Measurements from ENCODE around the gene PCDHGB5. TPM values are rescaled to one million over a fixed set of nuclear protein-coding genes. Genes with fewer than 3 reads are reported as not detected.
"Not testable (repeated sequence)": the region's sequence is repeated elsewhere in the genome, so short reads cannot be mapped to it uniquely, and the experiment has no call there.

The PCDHGB5 gene
- total RNA-seq, 2 experiments from 2014 or later = 0.11 TPM; not detected in 1

DNA sequence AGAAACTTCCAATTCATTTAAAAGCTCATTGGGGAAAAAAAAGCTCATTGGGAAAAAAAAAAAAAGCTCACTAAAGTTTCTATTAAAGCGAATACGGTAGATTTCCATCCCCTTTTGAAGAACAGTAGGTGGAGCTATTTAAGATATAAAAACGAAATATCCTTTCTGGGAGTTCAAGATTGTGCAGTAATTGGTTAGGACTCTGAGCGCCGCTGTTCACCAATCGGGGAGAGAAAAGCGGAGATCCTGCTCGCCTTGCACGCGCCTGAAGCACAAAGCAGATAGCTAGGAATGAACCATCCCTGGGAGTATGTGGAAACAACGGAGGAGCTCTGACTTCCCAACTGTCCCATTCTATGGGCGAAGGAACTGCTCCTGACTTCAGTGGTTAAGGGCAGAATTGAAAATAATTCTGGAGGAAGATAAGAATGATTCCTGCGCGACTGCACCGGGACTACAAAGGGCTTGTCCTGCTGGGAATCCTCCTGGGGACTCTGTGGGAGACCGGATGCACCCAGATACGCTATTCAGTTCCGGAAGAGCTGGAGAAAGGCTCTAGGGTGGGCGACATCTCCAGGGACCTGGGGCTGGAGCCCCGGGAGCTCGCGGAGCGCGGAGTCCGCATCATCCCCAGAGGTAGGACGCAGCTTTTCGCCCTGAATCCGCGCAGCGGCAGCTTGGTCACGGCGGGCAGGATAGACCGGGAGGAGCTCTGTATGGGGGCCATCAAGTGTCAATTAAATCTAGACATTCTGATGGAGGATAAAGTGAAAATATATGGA, 32.8 kb downstream of the PCDHGB5 start, which contains the start of gene PCDHGA12:
Gene PCDHGA12, plus strand, starts transcription at position 176 of the 782 bp plus-strand sequence. Its CDS starts 253 bp downstream, at position 429.
- Mint-ChIP-seq H3K36me3 (ENCODE audit: low read depth) (peaks cover 21% of the 10 kb centered on the region), H3K4me3 (peak within 1 kb of the TSS; percentile 35), H3K27me3 (peaks cover 58% of the 10 kb centered on the region), H3K9me3 (peaks cover 22% of the 10 kb centered on the region), H3K27ac (no peak within 1 kb of the TSS), H3K4me1 (ENCODE audit: low read depth) (peaks cover 5% of the 10 kb centered on the region)
- CTCF ChIA-PET = interaction anchor here (0.7 to 4.3 kb wide), 40 partner anchors 10 to 253 kb away, joined by 3 to 40 read pairs (median 5); partner anchors contain the start of genes PCDHGA10, PCDHGA11, PCDHGA5 and PCDHGA8
- TF ChIP-seq, protein P1, sequence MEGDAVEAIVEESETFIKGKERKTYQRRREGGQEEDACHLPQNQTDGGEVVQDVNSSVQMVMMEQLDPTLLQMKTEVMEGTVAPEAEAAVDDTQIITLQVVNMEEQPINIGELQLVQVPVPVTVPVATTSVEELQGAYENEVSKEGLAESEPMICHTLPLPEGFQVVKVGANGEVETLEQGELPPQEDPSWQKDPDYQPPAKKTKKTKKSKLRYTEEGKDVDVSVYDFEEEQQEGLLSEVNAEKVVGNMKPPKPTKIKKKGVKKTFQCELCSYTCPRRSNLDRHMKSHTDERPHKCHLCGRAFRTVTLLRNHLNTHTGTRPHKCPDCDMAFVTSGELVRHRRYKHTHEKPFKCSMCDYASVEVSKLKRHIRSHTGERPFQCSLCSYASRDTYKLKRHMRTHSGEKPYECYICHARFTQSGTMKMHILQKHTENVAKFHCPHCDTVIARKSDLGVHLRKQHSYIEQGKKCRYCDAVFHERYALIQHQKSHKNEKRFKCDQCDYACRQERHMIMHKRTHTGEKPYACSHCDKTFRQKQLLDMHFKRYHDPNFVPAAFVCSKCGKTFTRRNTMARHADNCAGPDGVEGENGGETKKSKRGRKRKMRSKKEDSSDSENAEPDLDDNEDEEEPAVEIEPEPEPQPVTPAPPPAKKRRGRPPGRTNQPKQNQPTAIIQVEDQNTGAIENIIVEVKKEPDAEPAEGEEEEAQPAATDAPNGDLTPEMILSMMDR (IDR thresholded peaks at IDR 0.05) = peak; percentile 36
- DNase-seq (peak; percentile 63), ATAC-seq (peak; percentile 83)
- intact Hi-C loops (cut with micrococcal nuclease) = no loop called here
- POLR2A ChIA-PET = no interaction called here

DNA sequence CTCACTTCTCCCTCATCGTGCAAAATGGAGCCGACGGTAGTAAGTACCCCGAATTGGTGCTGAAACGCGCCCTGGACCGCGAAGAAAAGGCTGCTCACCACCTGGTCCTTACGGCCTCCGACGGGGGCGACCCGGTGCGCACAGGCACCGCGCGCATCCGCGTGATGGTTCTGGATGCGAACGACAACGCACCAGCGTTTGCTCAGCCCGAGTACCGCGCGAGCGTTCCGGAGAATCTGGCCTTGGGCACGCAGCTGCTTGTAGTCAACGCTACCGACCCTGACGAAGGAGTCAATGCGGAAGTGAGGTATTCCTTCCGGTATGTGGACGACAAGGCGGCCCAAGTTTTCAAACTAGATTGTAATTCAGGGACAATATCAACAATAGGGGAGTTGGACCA, 33.5 kb downstream of the PCDHGB5 start:
- H3K9me3 Mint-ChIP-seq = peaks cover 22% of the 10 kb centered on the region
- peaks cover 51% of the 10 kb centered on the region for H3K27me3 Mint-ChIP-seq
- POLR2A ChIA-PET = no interaction called here

DNA sequence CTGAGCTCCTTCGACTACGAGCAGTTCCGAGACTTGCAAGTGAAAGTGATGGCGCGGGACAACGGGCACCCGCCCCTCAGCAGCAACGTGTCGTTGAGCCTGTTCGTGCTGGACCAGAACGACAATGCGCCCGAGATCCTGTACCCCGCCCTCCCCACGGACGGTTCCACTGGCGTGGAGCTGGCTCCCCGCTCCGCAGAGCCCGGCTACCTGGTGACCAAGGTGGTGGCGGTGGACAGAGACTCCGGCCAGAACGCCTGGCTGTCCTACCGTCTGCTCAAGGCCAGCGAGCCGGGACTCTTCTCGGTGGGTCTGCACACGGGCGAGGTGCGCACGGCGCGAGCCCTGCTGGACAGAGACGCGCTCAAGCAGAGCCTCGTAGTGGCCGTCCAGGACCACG, 34.6 kb downstream of the PCDHGB5 start:
- CTCF ChIA-PET = interaction anchor here (1.7 to 4.3 kb wide), 7 partner anchors 12 to 132 kb away, joined by 6 to 40 read pairs (median 24); partner anchors contain the start of genes PCDHGA11, PCDHGB7 and PCDHGC4
- H3K4me1 Mint-ChIP-seq (ENCODE audit: low read depth); H3K4me3 Mint-ChIP-seq; DNase-seq; ATAC-seq; H3K27ac Mint-ChIP-seq; intact Hi-C loops (cut with micrococcal nuclease): not testable (repeated sequence)
- POLR2A ChIA-PET = interaction anchor here (0.6 kb wide), 1 partner anchor 593 kb away, joined by 3 read pairs; no protein-coding TSS in a partner anchor
- H3K27me3 Mint-ChIP-seq = peaks cover 41% of the 10 kb centered on the region
- peaks cover 22% of the 10 kb centered on the region for H3K9me3 Mint-ChIP-seq
- H3K36me3 Mint-ChIP-seq (ENCODE audit: low read depth) = peaks cover 21% of the 10 kb centered on the region

More for the DNA sequence above, 33.5 kb downstream of the PCDHGB5 start:
- no peak overlapping the region for H3K27ac Mint-ChIP-seq
- H3K4me3 Mint-ChIP-seq = peak overlapping the region; percentile 35
- peaks cover 5% of the 10 kb centered on the region for H3K4me1 Mint-ChIP-seq (ENCODE audit: low read depth)
- TF ChIP-seq, protein P1 (IDR thresholded peaks at IDR 0.05) = no peak
- CTCF ChIA-PET = interaction anchor here (1.4 to 4.3 kb wide), 18 partner anchors 11 to 135 kb away, joined by 3 to 40 read pairs (median 11); partner anchors contain the start of genes PCDHGA10, PCDHGA11, PCDHGA9 and PCDHGB3
- intact Hi-C loops (cut with micrococcal nuclease) = no loop called here
- ATAC-seq (no peak), DNase-seq (peak; percentile 22)
- H3K36me3 Mint-ChIP-seq (ENCODE audit: low read depth) = peaks cover 21% of the 10 kb centered on the region

DNA sequence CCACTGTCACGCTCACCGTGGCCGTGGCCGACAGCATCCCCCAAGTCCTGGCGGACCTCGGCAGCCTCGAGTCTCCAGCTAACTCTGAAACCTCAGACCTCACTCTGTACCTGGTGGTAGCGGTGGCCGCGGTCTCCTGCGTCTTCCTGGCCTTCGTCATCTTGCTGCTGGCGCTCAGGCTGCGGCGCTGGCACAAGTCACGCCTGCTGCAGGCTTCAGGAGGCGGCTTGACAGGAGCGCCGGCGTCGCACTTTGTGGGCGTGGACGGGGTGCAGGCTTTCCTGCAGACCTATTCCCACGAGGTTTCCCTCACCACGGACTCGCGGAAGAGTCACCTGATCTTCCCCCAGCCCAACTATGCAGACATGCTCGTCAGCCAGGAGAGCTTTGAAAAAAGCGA, 35.0 kb downstream of the PCDHGB5 start:
- H3K27ac Mint-ChIP-seq; intact Hi-C loops (cut with micrococcal nuclease); H3K4me3 Mint-ChIP-seq; H3K4me1 Mint-ChIP-seq (ENCODE audit: low read depth); DNase-seq; ATAC-seq: not testable (repeated sequence)
- Mint-ChIP-seq H3K36me3 (ENCODE audit: low read depth) (peaks cover 21% of the 10 kb centered on the region), H3K27me3 (peaks cover 39% of the 10 kb centered on the region), H3K9me3 (peaks cover 22% of the 10 kb centered on the region)
- ChIA-PET POLR2A (interaction anchor here (0.6 kb wide), 1 partner anchor 593 kb away, joined by 3 read pairs; no protein-coding TSS in a partner anchor), CTCF (interaction anchor here (1.7 to 4.3 kb wide), 2 partner anchors 12 to 91 kb away, joined by 6 to 40 read pairs; partner anchors contain the start of gene PCDHGA11)

DNA sequence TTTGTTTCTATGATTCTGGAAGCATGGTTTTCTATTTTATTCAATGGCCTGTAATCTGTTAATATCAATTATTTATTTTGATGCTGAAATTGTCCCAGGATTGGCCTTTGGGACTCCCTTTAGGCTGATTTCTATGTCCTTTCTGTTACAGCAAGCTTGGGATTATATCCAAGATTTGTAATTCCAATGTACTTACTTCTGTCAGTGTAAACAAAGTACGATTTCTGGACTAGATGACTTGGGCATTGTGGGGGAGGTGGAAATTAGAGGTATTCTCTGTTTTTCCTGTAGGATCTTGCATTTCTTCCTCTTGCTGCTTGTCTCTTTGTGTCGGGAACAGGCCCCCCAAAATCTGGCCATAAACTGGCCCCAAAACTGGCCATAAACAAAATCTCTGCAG, 36.3 kb downstream of the PCDHGB5 start:
- POLR2A ChIA-PET = no interaction called here
- DNase-seq (no peak), ATAC-seq (no peak)
- Mint-ChIP-seq H3K27me3 (peaks cover 32% of the 10 kb centered on the region), H3K4me3 (no peak overlapping the region), H3K27ac (no peak overlapping the region), H3K36me3 (ENCODE audit: low read depth) (peaks cover 18% of the 10 kb centered on the region), H3K9me3 (peaks cover 18% of the 10 kb centered on the region), H3K4me1 (ENCODE audit: low read depth) (peaks cover 5% of the 10 kb centered on the region)
- TF ChIP-seq, protein P1 (IDR thresholded peaks at IDR 0.05) = no peak
- intact Hi-C loops (cut with micrococcal nuclease) = no loop called here
- CTCF ChIA-PET = interaction anchor here (1.7 kb wide), 1 partner anchor 13 kb away, joined by 6 read pairs; the partner anchor contains the start of gene PCDHGA11
